GM18873 (cell line): Measurements from ENCODE around the gene RALY.

Source experiments
- ATAC-seq: cut with Tn5 transposase; IDR thresholded peaks from one replicate; pipeline ENCODE4 v1.9.1; 2021; ENCODE audit warnings: mild to moderate bottlenecking, moderate library complexity, moderate number of reproducible peaks; ENCODE audit not compliant: unreplicated experiment, low FRiP score

RALY gene

DNA sequence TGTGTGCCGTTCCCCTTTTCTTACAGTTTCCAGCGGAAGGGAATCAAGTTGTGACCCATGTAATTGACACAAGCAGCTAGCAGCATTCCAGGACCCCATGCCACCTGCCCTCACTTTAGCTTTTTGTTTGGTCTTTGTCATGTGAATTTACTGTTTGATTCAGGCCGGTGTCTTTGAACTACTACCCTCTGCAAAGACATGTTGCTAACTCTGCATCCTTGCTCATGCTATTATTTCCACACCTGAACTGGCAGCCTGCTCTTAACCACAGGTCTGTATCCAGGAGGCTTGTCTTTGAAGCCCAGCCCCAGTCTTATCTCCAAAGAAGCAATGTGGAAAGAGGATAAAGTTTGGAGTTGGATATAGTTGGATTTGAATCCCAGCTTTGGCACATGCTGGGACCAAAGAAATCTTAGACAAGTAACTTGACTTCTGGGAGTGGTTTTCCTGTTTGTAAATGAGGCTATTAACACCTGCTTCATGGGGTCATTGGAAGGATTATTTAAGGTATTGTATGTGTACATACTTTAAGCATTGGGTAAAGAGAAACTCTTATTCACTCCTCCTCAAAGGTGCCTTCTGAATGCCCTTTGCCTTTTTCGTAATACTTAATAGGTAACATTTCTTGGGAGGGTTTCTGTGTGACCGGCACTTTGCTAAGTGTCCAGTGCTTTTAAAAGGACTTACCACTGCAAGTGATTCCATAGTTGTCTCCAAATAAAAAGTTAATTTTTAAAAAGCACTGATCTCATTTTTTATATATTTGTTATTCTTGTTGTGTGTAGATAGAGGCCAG is 52.4 kb downstream of the RALY start:
- ATAC-seq = no peak

DNA sequence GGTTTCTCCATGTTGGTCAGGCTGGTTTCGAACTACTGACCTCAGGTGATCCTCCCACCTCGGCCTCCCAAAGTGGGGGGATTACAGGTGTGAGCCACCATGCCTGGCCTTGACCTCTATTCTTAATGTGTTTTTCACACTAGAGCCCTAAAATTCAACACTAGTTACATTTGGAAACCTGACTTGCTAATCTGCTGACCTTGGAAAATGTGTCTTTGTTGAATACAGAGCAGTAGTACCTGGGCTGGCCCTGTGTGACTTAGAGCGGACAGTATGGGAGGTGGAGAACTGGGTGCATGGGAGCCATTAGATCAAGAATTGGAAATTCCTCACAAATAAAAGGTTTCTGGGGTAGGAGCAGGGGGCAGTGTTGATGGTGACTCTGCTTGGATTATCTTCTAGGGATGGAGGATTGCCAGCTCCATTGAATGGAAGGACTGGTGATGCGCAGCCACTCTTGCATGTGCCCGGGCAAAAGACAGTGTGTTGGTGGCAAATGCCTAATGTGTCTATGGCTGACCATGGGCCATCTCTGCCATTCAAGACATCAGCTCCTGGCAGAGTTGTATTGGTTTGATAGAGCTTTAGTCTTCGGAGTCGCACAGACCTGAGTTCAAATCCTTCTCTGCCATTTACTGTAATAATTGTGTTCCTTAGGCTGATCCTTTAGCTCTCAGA is 53.4 kb downstream of the RALY start:
- ATAC-seq = no peak

DNA sequence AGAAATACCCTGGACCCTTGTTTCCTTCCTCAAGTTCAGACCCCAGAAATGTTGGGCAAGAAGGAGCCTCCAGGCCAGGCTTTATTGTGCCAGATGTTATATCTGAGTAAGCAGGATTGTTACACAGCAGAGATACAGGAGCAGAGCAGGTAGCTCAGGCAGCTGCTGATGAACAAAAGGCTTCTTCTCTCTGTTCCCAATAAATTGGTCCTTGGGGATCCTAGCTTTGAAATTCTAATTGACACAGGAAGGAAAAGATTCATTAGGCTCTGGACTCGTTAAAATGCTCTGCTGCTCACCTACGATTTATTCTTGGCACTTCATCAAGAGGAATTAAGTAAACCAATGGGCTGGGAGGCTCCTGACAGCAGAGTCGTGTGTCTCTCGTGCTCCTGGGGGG is 54.2 kb downstream of the RALY start:
- ATAC-seq = no peak

DNA sequence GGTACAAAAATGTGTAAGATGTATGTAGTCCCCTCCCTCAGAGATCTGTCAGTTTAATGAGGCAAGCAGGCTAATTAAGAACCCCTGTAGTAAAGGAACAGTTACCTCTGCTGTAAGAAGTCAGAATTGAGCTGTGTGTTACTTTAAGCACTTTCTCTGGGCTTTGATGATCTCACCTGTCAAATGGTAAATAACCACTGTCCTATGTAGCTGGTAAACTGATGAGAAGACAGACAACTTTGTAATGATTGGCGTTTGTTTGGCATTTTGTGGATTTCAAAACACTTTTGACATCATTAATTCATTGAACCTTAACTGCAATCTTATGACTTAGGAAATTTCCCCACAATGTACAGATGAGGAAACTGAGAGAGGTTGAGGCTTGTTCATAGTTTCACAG is 55.7 kb downstream of the RALY start:
- no peak for ATAC-seq

DNA sequence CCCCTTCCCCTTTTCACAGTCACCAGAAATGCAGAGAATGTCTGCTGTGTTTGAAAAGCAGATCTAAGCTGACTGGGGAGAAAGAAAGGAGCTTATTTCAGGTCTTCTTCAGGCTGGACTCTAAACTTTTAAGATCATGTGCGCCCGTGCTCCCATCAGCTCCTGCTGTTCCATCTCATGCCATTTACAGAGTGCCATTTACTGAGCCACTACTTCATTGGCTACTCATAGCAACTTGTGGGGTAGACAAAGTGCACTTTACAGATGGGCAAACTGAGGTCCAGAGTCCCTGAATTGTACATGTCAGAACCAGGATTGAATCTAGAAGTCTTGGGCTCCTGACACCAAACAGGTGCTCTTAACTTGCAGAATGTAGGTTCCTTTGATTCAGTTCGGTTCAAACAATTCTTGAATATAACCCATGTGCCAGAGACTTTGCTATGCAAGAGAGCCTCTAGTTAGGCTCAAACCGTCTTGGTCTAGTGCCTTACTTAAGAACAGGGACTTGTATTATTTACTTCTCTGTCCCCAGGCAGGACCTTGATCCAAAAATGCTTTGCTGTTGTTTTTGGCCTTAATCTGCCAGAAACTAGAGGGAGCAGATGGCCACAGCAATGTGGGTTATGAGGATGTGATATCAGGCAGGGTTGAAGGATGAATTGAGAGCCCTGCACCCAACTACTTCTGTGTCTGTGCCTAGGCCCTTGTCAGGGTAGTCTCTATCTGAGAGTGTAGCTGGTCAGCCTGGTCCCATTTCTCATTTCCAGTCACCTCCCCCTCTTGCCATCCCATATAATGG is 56.4 kb downstream of the RALY start:
- ATAC-seq = no peak

DNA sequence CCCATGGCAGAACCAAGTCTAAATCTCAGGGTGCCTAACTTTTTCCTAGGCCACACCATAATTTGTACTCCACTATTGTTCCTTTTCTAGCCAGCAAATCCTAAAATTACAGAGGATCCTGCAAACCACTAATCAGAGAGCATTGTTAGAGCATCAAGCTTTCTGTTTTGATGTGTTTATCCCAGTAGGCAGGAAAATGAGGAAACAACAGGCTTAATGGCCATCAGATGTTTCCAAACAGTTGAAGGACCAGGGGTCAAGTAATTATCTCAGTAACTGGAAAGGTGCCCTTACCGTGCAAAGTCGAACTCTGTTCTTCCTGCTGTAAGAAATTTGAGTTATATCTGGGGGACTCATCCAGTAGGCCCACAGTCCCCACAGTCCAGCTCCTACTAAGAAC is 58.7 kb downstream of the RALY start:
- no peak for ATAC-seq

DNA sequence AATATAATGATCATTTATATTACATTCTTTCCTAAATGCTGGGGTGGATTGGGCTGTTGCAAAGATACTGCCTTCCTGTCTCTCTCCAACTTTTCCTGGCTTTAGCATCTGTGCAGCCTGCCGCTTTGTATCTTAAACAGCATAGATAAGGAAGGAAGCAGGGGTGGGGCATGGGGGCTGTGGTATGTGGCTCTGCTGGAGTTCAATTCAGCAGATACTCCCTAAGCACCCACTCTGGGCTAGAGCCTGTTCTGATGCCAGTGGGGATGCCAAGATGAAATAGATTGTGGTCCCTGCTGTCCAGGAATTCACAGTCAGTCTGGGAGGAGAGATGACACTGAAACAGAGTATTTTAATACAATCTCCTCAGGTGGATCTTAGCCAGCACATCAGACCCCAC is 61.6 kb downstream of the RALY start:
- ATAC-seq = no peak

DNA sequence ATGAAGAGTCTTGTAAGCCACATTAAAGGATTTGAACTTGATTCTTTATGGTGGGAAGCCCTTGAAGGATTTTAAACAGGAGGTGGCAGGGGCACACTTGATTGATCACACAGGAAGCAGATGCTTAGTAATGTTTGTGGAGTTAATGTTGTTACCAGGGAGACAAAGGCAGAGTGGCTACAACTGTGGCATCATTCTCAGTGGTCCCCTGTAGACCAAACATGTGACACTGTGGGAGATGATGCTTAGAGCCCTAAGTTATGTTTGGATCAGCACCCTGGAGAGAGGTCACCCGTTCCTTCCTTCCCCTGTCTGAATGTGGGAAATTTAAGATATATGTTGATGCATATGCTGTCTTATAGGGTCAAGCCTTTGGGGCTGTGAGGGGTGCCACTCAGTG is 65.1 kb downstream of the RALY start:
- no peak for ATAC-seq

DNA sequence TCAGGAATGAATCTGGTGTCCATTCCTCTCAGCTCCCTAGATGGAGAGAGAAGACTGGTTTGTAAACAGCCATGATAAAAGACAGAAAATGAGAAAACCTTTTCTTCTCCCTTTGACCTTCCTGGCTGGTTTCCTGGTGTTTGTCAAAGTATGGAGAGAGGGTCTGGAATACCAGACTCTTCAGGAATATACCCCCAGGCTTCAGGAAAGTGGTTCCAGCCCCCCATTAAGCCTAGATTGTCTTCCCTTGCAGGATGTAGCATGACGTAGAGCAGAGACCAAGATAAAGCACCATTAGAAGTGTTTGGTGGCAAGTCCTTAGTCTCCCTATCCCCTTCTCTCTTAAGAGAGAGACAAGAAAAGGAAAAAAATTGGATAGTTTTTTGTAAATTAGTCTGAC is 67.3 kb downstream of the RALY start:
- no peak for ATAC-seq

DNA sequence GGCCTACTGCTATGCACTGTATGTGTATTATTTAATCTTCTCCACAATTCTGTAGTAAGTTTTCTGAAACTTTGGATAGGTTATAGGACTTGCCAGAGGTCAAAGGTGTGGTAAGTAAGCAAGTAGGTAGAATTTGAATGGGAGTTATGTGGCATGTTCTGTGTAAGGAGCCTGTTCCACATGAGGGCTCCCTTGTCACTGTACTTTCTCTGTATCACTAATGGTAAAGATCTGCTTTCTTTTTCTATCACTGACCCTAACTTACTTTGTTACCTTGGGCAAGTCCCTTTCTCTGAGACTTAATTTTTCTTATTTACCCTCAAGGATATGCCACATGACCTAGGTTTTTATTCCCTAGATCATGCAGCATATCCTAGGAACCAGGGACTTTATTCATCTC is 68.0 kb downstream of the RALY start:
- no peak for ATAC-seq

DNA sequence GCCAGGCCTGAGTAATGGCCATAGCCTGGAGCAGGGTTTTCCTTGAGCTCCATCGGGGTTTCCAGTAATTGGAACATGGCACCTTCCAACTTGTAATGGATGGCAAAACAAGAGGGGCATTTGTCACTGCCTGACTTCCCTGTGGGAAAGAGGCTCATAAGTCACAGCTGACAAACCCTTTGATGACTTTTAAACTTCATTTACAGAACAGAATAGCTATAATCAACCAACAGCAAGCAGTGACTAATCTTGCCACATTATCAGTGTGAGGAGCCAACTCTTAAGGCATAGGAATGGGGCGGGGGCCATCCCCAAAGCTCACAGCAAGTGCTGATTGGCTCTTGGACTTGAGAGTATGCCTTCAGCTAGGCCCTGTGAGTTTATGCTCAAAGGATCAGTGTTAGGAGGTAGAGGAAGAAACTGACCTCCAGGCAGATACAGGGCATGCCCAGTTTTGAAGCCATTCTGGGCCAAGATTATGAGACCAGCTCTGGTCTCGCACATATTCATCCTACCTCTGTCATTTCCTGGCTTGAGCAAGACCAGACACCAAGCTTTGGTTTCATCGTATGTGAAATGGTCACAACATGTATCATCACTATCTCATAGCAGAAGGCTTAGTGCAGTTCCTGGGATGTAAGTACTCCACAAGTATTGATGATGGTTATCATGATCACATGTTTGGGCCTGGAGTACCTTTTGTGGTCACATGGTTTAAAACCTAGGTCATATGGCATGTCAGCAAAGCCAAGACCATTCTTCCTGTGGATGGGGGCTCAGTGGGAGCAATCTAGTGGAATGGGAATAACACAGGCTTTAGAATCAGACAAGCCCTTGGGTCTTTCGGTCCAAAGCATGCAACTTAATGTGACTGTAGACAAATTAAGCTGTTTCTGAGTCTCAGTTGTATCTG is 69.1 kb downstream of the RALY start:
- no peak for ATAC-seq

DNA sequence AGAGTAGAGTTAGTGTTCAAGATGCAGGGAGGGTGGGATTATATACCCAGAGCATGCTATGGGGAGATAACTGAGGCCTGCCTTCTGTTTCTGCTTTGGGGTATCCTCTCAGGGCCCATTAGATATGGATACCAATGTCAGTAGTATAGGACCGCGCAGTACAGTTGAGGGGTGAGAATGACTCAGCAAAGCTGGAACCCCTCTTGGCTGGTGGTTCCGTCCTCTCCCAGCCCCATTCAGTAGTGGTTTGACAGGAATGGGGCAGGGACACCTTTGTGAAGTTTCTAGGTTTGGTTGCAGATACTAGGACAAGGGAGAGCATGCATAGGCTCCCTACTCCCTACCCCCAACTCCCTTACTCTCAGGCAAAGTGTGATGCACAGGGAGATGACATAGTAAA is 70.6 kb downstream of the RALY start:
- no peak for ATAC-seq

DNA sequence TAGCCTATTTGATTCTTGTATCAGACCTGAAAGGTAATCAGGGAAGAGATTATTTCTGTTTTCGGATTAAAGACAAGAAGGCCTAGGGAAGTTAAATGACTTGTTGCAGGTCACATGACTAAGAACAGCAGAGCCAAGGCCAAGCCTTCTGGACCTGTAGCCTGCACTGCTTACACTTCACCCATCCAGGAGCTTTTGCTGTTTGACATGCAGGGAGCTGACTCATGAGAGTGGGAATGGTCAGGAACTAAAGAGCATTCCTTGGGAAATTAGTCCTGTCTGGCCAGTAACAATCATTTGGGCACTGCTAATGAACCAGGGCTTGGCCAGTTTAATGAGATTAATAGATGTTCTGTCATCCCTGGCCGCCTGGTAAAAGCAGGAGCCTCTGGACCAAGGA is 71.5 kb downstream of the RALY start:
- ATAC-seq = no peak

DNA sequence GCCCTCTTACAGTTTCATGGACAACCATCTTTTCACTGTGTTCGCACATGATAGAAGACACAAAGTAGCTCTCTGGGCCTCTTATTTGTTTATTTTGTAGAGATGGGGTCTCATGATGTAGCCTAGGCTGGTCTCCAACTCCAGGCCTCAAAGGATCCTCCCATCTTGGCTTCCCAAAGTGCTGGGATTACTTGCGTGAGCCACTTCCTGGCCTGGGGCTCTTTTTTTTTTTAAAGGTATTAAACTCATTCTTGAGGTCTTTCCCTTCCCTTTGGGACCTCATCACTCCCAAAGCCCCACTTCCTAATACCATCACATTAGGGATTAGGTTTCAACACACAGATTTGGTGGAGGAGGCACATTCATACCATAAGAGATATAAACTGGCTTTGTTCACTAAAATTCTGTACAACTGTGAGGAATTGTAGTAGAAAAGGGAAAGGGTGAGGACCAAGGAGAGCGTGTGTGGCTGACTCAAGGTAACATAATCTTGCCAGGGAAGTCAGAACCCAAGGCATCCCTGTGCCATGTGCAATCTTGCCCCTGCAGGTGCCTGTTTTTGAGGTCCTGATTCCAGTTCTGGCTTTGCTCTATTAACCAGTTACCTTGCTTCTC is 72.9 kb downstream of the RALY start:
- ATAC-seq = no peak

DNA sequence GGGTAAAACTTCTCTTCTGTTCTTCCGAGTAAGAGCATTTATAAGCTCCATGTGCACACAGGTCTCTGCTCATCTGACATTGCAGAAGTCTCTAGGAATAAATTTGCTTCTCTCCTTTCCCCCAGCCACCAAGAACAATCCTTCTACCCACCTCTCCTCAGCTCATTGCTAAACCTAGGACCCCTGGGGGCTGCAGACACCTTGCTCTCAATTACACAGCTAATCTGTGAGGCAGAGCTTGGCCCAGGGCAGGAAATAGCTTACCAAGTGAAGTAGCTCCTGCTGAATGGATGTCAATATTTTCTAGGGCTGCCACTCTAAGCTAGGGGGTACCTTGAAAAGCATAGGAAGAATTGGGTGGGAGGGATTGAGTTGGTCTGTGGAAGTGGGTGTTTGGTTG is 74.3 kb downstream of the RALY start:
- ATAC-seq = no peak

DNA sequence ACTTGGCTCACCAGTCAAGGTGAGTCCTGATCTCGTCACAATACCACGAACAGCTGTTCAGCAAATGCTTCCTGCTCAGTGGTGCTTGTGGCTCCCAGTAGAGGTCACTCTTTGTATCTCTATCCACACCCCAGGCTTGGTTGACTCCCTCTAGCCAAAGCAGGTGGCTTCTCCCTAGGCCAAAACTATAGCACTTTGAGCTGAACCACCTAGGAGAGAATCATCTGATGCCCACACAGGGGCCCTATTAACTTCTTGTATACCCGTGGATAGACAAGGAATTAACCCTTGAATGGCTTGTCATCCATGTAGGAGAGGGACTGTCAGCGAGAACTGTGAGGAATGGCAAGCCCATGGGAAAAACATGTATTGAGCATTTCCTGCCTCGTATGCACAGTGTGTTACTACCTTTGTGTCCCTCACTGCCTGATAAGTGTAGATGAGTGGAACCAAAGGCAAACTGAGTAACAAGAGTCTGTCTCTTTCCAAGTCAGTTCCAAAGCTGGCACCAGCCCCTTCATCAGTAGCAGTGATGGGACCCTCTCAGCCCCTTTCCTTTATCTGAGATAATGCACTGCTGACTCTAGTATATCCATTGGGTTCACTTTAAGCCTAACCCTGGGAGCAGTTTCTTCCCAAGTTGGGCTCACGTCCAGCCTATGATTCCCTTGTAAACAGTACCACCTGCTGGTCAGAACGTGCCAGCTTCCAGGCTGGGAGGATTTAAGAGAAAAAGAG is 75.8 kb downstream of the RALY start:
- no peak for ATAC-seq

DNA sequence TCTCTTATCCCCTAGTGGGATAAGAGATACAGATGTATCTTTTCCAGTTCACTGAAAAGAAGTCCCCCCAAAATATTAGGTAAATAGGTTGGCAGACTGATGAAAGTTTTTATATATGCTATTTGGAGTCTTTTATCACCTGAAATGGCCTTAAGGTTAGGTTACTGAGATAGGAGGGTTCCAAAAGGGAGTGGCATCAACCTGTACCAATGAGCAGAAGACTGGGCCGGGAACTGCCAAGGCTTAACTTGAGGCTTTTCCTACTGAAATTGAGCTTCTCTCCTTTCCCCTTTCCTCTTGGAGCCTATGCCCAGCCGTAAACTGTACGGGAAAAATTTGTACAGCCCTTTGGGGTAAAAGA is 76.3 kb downstream of the RALY start:
- no peak for ATAC-seq

DNA sequence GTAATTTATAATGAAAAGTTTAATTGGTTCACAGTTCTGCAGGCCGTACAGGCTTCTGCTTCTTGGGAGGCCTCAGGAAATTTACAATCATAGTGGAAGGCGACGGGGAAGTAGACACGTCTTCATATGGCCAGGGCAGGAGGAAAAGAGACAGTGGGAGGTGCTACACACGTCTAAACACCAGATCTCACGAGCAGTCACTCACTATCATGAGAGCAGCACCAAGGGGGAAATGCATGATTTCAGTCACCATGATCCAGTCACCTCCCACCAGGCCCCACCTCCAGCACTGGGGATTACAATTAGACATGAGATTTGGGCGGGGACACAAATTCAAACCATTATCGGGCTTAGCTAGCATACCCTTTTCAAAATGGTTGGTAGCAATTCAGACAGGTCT is 77.1 kb downstream of the RALY start:
- ATAC-seq = no peak

DNA sequence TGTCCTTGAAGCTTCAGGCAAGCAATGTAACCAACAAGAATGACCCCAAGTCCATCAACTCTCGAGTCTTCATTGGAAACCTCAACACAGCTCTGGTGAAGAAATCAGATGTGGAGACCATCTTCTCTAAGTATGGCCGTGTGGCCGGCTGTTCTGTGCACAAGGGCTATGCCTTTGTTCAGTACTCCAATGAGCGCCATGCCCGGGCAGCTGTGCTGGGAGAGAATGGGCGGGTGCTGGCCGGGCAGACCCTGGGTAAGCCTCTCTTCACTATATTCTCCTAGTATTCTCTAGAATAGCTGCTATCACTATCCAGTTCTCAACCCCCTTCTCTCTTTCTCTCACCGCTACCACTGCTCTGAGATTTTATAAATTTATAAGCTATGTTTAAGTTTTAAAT is 78.4 kb downstream of the RALY start:
- ATAC-seq = no peak
